Keratinocyte (primary cell): ENCODE results near the gene LILRA6.
"Not testable (repeated sequence)": the region's sequence is repeated elsewhere in the genome, so short reads cannot be mapped to it uniquely, and the experiment has no call there.

Experiments
- CTCF ChIP-seq, 3 experiments: IDR thresholded peaks in 1 of 3; conservative IDR thresholded peaks in 1 of 3; optimal IDR thresholded peaks in 1 of 3; 2 replicates in 2 of 3; 3 replicates in 1 of 3; pipeline versions ENCODE3 to v1.5.1; 2011; ENCODE audit warnings: low read length in 3 of 3, mild to moderate bottlenecking in 3 of 3, moderate library complexity in 2 of 3, control low read depth in 1 of 3, inconsistent platforms in 1 of 3; ENCODE audit not compliant: insufficient read depth in 2 of 3; ENCODE audit errors: extremely low read depth in 1 of 3
- EZH2 ChIP-seq: IDR thresholded peaks from one replicate; pipeline ENCODE4 v1.6.1; 2012; ENCODE audit warnings: inconsistent platforms, mild to moderate bottlenecking, low read length, moderate library complexity

- TF ChIP-seq CTCF (optimal IDR thresholded peaks at IDR 0.05 in 1 of 3, IDR thresholded peaks at IDR 0.05 in 1 of 3, conservative IDR thresholded peaks at IDR 0.05 in 1 of 3; ENCODE audit: extremely low read depth in 1 of 3, insufficient read depth in 2 of 3, low read length in 3 of 3); EZH2: not testable (repeated sequence)
Observed at GRCh38 chr19:54274516-54274915, 31.9 kb upstream of the LILRA6 start.
